ENCODE data around the gene NPC1. TPM values are rescaled to one million over a fixed set of nuclear protein-coding genes. Genes with fewer than 3 reads are reported as not detected.

NPC1 gene
- polyA plus RNA-seq, 1 donor (not counting 4 experiments of a cell fraction or from before 2014, with no cell fraction given) = 49.9 TPM

- H4K20me1 ChIP-seq (ENCODE audit: control insufficient read depth, extremely low read depth, insufficient read depth, low read length) = peaks cover 4% of the 10 kb centered on the region
- no peak overlapping the region for H3K4me2 ChIP-seq (ENCODE audit: control insufficient read depth, extremely low read depth, insufficient read depth, low read depth, low read length)
- DNase-seq (ENCODE audit: low read depth, low spot score) = no peak
- no peaks in the 10 kb centered on the region for H3K9me1 ChIP-seq (ENCODE audit: control insufficient read depth, extremely low read depth, insufficient read depth, low read length)
- no peak for TF ChIP-seq EZH2 (IDR thresholded peaks at IDR 0.05; ENCODE audit: low read length)
- no peak for TF ChIP-seq CTCF (optimal IDR thresholded peaks at IDR 0.05 in 1 of 3, IDR thresholded peaks at IDR 0.05 in 1 of 3, conservative IDR thresholded peaks at IDR 0.05 in 1 of 3; ENCODE audit: extremely low read depth in 1 of 3, insufficient read depth in 2 of 3, low read length in 3 of 3)
- H3K36me3 ChIP-seq (ENCODE audit: control insufficient read depth in 2 of 2, extremely low read depth in 1 of 2, insufficient read depth in 2 of 2, low read length in 2 of 2) = peaks cover 49 to 66% of the 10 kb centered on the region in 2 experiments
- H3K9ac ChIP-seq (ENCODE audit: control insufficient read depth, extremely low read depth, insufficient read depth, low read length) = no peak overlapping the region
- H3K79me2 ChIP-seq (ENCODE audit: control insufficient read depth, insufficient read depth, low read length) = no peaks in the 10 kb centered on the region
- FAIRE-seq = no peak
- dilution Hi-C loops (cut with MboI; ENCODE audit: extremely low pct_ligation_motif_present, low sequenced_read_pairs) = no loop called here
- no peak overlapping the region for H3K27ac ChIP-seq (ENCODE audit: control insufficient read depth, insufficient read depth, low read length)
- H3K9me3 ChIP-seq (ENCODE audit: control insufficient read depth, low read depth, low read length) = no peaks in the 10 kb centered on the region
- H3K4me3 ChIP-seq (ENCODE audit: control insufficient read depth in 2 of 3, extremely low read depth in 1 of 3, insufficient read depth in 2 of 3, low read depth in 1 of 3, low read length in 3 of 3) = no peak overlapping the region
- no peaks in the 10 kb centered on the region for H3K27me3 ChIP-seq (ENCODE audit: control insufficient read depth, extremely low read depth, insufficient read depth, low read length)
- H2AFZ ChIP-seq (ENCODE audit: control insufficient read depth, low read length) = no peak overlapping the region
- H3K4me1 ChIP-seq (ENCODE audit: control insufficient read depth, extremely low read depth, insufficient read depth, low read length) = peaks cover 12% of the 10 kb centered on the region
Observed at GRCh38 chr18:23532848-23533247, 53.5 kb downstream of the NPC1 start.

- no peaks in the 10 kb centered on the region for H3K9me1 ChIP-seq (ENCODE audit: control insufficient read depth, extremely low read depth, insufficient read depth, low read length)
- H3K4me1 ChIP-seq (ENCODE audit: control insufficient read depth, extremely low read depth, insufficient read depth, low read length) = peaks cover 12% of the 10 kb centered on the region
- no peak overlapping the region for H3K27ac ChIP-seq (ENCODE audit: control insufficient read depth, insufficient read depth, low read length)
- TF ChIP-seq CTCF (optimal IDR thresholded peaks at IDR 0.05 in 1 of 3, IDR thresholded peaks at IDR 0.05 in 1 of 3, conservative IDR thresholded peaks at IDR 0.05 in 1 of 3; ENCODE audit: extremely low read depth in 1 of 3, insufficient read depth in 2 of 3, low read length in 3 of 3) (no peak), EZH2 (IDR thresholded peaks at IDR 0.05; ENCODE audit: low read length) (no peak)
- peaks cover 4% of the 10 kb centered on the region for H4K20me1 ChIP-seq (ENCODE audit: control insufficient read depth, extremely low read depth, insufficient read depth, low read length)
- no peaks in the 10 kb centered on the region for H3K9me3 ChIP-seq (ENCODE audit: control insufficient read depth, low read depth, low read length)
- peaks cover 42 to 65% of the 10 kb centered on the region in 2 experiments for H3K36me3 ChIP-seq (ENCODE audit: control insufficient read depth in 2 of 2, extremely low read depth in 1 of 2, insufficient read depth in 2 of 2, low read length in 2 of 2)
- no peaks in the 10 kb centered on the region for H3K79me2 ChIP-seq (ENCODE audit: control insufficient read depth, insufficient read depth, low read length)
- no peak overlapping the region for H2AFZ ChIP-seq (ENCODE audit: control insufficient read depth, low read length)
- dilution Hi-C loops (cut with MboI; ENCODE audit: extremely low pct_ligation_motif_present, low sequenced_read_pairs) = no loop called here
- H3K4me2 ChIP-seq (ENCODE audit: control insufficient read depth, extremely low read depth, insufficient read depth, low read depth, low read length) = no peak overlapping the region
- no peaks in the 10 kb centered on the region for H3K27me3 ChIP-seq (ENCODE audit: control insufficient read depth, extremely low read depth, insufficient read depth, low read length)
- FAIRE-seq (no peak), DNase-seq (ENCODE audit: low read depth, low spot score) (no peak)
- no peak overlapping the region for H3K4me3 ChIP-seq (ENCODE audit: control insufficient read depth in 2 of 3, extremely low read depth in 1 of 3, insufficient read depth in 2 of 3, low read depth in 1 of 3, low read length in 3 of 3)
- no peak overlapping the region for H3K9ac ChIP-seq (ENCODE audit: control insufficient read depth, extremely low read depth, insufficient read depth, low read length)
Observed at GRCh38 chr18:23531912-23532311, 54.4 kb downstream of the NPC1 start.
